IMR-90 (cell line): ENCODE measurements around the gene KRTAP7-1. TPM values are rescaled to one million over a fixed set of nuclear protein-coding genes. Genes with fewer than 3 reads are reported as not detected.

Source experiments
- ATAC-seq: fragments of 200-7000 bp; cut with Tn5 transposase; 2 replicates; pipeline ENCODE4 v1.9.1; 2020; ENCODE audit warnings: low read depth, mild to moderate bottlenecking, moderate library complexity
- BruUV-seq: library from RNA; stranded (reverse); fragments of 400-500 nt; replicated peaks from 2 replicates; lab custom pipeline; 2021; lab: Mats Ljungman, UMichigan
- CTCF ChIA-PET: fragments of 300-600 bp; formaldehyde crosslinking; extraction: SDS; loops from one replicate; lab custom pipeline; 2021; ENCODE audit warnings: antibody characterized with exemption; lab: Yijun Ruan, JAX
- POLR2A ChIA-PET: fragments of 300-600 bp; sonication (Branson Sonifier 250); formaldehyde crosslinking; loops from one replicate; lab custom pipeline; 2022; ENCODE audit warnings: antibody characterized with exemption; ENCODE audit not compliant: unreplicated experiment; lab: Charles Lee
- DNase-seq: peaks from one replicate; pipeline ENCODE4 v3.0.0; 2013
- H2AFZ ChIP-seq: replicated peaks from 2 replicates; pipeline ENCODE3; 2013; ENCODE audit warnings: low read length, mild to moderate bottlenecking; ENCODE audit not compliant: poor library complexity
- H2AK5ac ChIP-seq: 2 replicates; pipeline ENCODE4 v1.6.1; 2013; ENCODE audit warnings: low read depth, low read length, inconsistent platforms
- H2AK9ac ChIP-seq: replicated peaks from 2 replicates; pipeline ENCODE3; 2013; ENCODE audit warnings: mild to moderate bottlenecking, low read depth, low read length, moderate library complexity; ENCODE audit not compliant: poor library complexity
- H2BK120ac ChIP-seq: 2 replicates; pipeline ENCODE4 v1.6.1; 2013; ENCODE audit warnings: low read depth, low read length, inconsistent platforms
- H2BK15ac ChIP-seq: 3 replicates; pipeline ENCODE4 v1.6.1; 2013; ENCODE audit warnings: low read depth, low read length, inconsistent platforms
- H2BK20ac ChIP-seq: 2 replicates; pipeline ENCODE4 v1.6.1; 2013; ENCODE audit warnings: low read depth, mild to moderate bottlenecking, inconsistent platforms, low read length, moderate library complexity
- H2BK5ac ChIP-seq: 2 replicates; pipeline ENCODE4 v1.6.1; 2013; ENCODE audit warnings: mild to moderate bottlenecking, low read depth, low read length, inconsistent platforms; ENCODE audit not compliant: poor library complexity, severe bottlenecking
- H3K14ac ChIP-seq: replicated peaks from 2 replicates; pipeline ENCODE4 v1.6.1; 2013; ENCODE audit warnings: low read depth, low read length, inconsistent platforms
- H3K18ac ChIP-seq: 2 replicates; pipeline ENCODE4 v1.6.1; 2013; ENCODE audit warnings: low read depth, low read length, control low read depth
- H3K23ac ChIP-seq: 2 replicates; pipeline ENCODE4 v1.6.1; 2013; ENCODE audit warnings: low read depth, low read length, inconsistent platforms
- H3K27ac ChIP-seq: 2 replicates; pipeline ENCODE4 v1.5.1; 2013; ENCODE audit warnings: mild to moderate bottlenecking, control low read depth, low read length; ENCODE audit not compliant: insufficient read depth
- H3K27me3 ChIP-seq: 2 replicates; pipeline ENCODE4 v1.6.1; 2013; ENCODE audit warnings: low read length; ENCODE audit not compliant: control insufficient read depth, insufficient read depth
- H3K36me3 ChIP-seq: 2 replicates; pipeline ENCODE4 v1.6.1; 2013; ENCODE audit warnings: low read length, mixed read lengths; ENCODE audit not compliant: control insufficient read depth, insufficient read depth
- H3K4ac ChIP-seq: 2 replicates; pipeline ENCODE4 v1.6.1; 2013; ENCODE audit warnings: low read depth, low read length, inconsistent platforms
- H3K4me1 ChIP-seq: 2 replicates; pipeline ENCODE4 v1.6.1; 2013; ENCODE audit warnings: low read length, mixed read lengths; ENCODE audit not compliant: control insufficient read depth, insufficient read depth
- H3K4me2 ChIP-seq: 2 replicates; pipeline ENCODE4 v1.6.1; 2013; ENCODE audit warnings: low read depth, mild to moderate bottlenecking, control low read depth, low read length, moderate library complexity
- H3K4me3 ChIP-seq: 2 replicates; pipeline ENCODE4 v1.5.1; 2013; ENCODE audit warnings: low read depth, mild to moderate bottlenecking, control low read depth, low read length, moderate library complexity; ENCODE audit not compliant: insufficient read depth
- H3K56ac ChIP-seq: 2 replicates; pipeline ENCODE4 v1.6.1; 2013; ENCODE audit warnings: low read length, inconsistent platforms; ENCODE audit not compliant: insufficient read depth; ENCODE audit errors: extremely low read depth
- H3K79me1 ChIP-seq, 2 experiments: 2 replicates each; pipeline ENCODE4 v1.6.1; 2013; ENCODE audit warnings: low read length in 2 of 2, inconsistent platforms in 1 of 2, low read depth in 1 of 2
- H3K9ac ChIP-seq: 2 replicates; pipeline ENCODE4 v1.6.1; 2013; ENCODE audit warnings: low read depth, low read length, control low read depth
- H3K9me1 ChIP-seq: 2 replicates; pipeline ENCODE4 v1.6.1; 2013; ENCODE audit warnings: low read length, inconsistent platforms; ENCODE audit not compliant: insufficient read depth
- H3K9me3 ChIP-seq: 2 replicates; pipeline ENCODE4 v1.6.1; 2013; ENCODE audit warnings: low read length; ENCODE audit not compliant: control insufficient read depth, insufficient read depth
- H4K20me1 ChIP-seq: 2 replicates; pipeline ENCODE4 v1.6.1; 2013; ENCODE audit warnings: low read length, inconsistent platforms; ENCODE audit not compliant: insufficient read depth
- H4K5ac ChIP-seq: 2 replicates; pipeline ENCODE4 v1.6.1; 2013; ENCODE audit warnings: mild to moderate bottlenecking, low read depth, low read length, control low read depth
- H4K8ac ChIP-seq, 2 experiments: 2 replicates each; pipeline ENCODE4 v1.6.1; 2013; ENCODE audit warnings: low read depth in 2 of 2, low read length in 2 of 2, control low read depth in 1 of 2, inconsistent platforms in 1 of 2
- H4K91ac ChIP-seq: 2 replicates; pipeline ENCODE4 v1.6.1; 2013; ENCODE audit warnings: low read depth, low read length, inconsistent platforms; ENCODE audit not compliant: insufficient read depth
- NFE2L2 ChIP-seq: fragments of 150-350 bp; IDR thresholded peaks from 2 replicates; pipeline ENCODE4 v1.6.1; 2016; ENCODE audit warnings: low read depth, mild to moderate bottlenecking, low read length
- WGBS, 2 experiments: methylation state at CpG; one replicate each; pipeline versions ENCODE4 v1.1.5 to v1.1.7; 2013; ENCODE audit warnings: missing lambda C conversion rate in 2 of 2; ENCODE audit not compliant: insufficient read length in 1 of 2; ENCODE audit errors: extremely low coverage in 2 of 2; 5-methylcytosine and 5-hydroxymethylcytosine counted together
- dilution Hi-C: fragments of 300-500 bp; cut with HindIII; formaldehyde crosslinking; loops from one replicate; pipeline ENCODE4 v1.14.3; 2018; ENCODE audit warnings: low sequenced_read_pairs; ENCODE audit not compliant: unreplicated experiment
- in situ Hi-C: fragments of 300-500 bp; cut with MboI; formaldehyde crosslinking; loops from 3 replicates; pipeline ENCODE4 v1.14.3; 2019; ENCODE audit warnings: low sequenced_read_pairs, inconsistent platforms, mixed read lengths
- intact Hi-C: fragments of 100-400 bp; cut with micrococcal nuclease; formaldehyde crosslinking; loops from 2 replicates; pipeline ENCODE4 v1.10.0; 2022
- polyA plus RNA-seq, 3 experiments: library from polyadenylated mRNA; depleted of rRNA; stranded (reverse); fragments of >200 nt; gene quantifications; 2 replicates each; pipeline ENCODE4 v1.2.3, GENCODE V29; 2012; ENCODE audit warnings: low replicate concordance in 1 of 3
- total RNA-seq: library from RNA; depleted of rRNA; stranded (reverse); fragments of >200 nt; gene quantifications from 2 replicates; pipeline ENCODE4 v1.2.3, GENCODE V29; 2012
- TF ChIP-seq, protein P1 (sequence below): conservative IDR thresholded peaks from 2 replicates; pipeline ENCODE4 v1.5.1; 2012; ENCODE audit warnings: mild to moderate bottlenecking, low read depth, low read length, improper control_type of control experiment

The KRTAP7-1 gene
- total and polyA plus RNA-seq, 2 of the 4 experiments (the other 2 are of a cell fraction): not detected

DNA sequence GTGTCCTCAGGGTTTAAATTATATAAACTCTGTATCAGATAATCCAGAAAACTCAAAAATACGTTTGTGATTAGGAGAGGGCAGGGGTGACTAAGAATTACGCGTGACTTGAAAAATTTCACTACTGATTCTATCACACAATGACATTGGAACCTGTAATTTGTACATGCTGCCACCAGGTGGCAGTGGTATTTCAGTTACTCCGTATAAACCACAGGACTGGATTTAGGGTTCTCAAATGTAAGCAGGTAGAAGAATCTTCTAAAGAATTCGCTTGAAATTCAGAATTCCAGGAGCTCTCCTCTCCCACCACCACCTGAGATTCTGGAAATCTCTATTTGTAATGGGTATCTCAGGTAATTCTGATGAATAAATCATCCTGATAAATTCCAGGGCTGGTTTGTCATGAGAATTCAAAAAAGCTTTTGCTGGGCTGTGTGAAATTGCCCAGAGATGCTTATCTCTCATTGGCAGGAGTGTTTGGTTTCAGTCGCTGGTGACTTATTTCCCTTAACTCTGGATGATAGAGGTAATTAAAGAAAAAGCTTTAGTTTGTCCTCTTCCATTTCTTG is 1.7 kb upstream of the KRTAP7-1 start:
- H3K36me3 ChIP-seq: no peaks in the 10 kb centered on the region
- no peak overlapping the region for H3K14ac ChIP-seq
- no peak for TF ChIP-seq NFE2L2
- TF ChIP-seq, protein P1, sequence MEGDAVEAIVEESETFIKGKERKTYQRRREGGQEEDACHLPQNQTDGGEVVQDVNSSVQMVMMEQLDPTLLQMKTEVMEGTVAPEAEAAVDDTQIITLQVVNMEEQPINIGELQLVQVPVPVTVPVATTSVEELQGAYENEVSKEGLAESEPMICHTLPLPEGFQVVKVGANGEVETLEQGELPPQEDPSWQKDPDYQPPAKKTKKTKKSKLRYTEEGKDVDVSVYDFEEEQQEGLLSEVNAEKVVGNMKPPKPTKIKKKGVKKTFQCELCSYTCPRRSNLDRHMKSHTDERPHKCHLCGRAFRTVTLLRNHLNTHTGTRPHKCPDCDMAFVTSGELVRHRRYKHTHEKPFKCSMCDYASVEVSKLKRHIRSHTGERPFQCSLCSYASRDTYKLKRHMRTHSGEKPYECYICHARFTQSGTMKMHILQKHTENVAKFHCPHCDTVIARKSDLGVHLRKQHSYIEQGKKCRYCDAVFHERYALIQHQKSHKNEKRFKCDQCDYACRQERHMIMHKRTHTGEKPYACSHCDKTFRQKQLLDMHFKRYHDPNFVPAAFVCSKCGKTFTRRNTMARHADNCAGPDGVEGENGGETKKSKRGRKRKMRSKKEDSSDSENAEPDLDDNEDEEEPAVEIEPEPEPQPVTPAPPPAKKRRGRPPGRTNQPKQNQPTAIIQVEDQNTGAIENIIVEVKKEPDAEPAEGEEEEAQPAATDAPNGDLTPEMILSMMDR: 0 out of 2 replicates have a peak, but pooled peaks have one; percentile 13
- 80% methylated on average over 1 of the region's 6 CpGs; no CpG with 5 or more reads in 1 of the 2 experiments for WGBS, 2 experiments
- H3K56ac ChIP-seq: no peak overlapping the region
- H3K9me1 ChIP-seq: no peaks in the 10 kb centered on the region
- H3K4ac ChIP-seq: no peak overlapping the region
- H2AFZ ChIP-seq: no peak overlapping the region
- H2AK5ac ChIP-seq: no peak overlapping the region
- no peak overlapping the region for H3K18ac ChIP-seq
- ATAC-seq: no peak
- no peak overlapping the region for H4K8ac ChIP-seq
- BruUV-seq: no TSS peak
- peaks cover 10% of the 10 kb centered on the region for H3K9me3 ChIP-seq
- no peaks in the 10 kb centered on the region for H3K79me1 ChIP-seq
- H3K27me3 ChIP-seq: no peaks in the 10 kb centered on the region
- H2AK9ac ChIP-seq: no peak overlapping the region
- dilution Hi-C loops (no loop called here), intact Hi-C loops (loop anchor here (5.0 kb wide), 1 partner anchor 256 kb away; no protein-coding TSS in a partner anchor), in situ Hi-C loops (no loop called here)
- no peak overlapping the region for H4K91ac ChIP-seq
- H2BK120ac ChIP-seq: no peak overlapping the region
- H4K5ac ChIP-seq: no peak overlapping the region
- no peak overlapping the region for H3K4me3 ChIP-seq
- H4K20me1 ChIP-seq: no peaks in the 10 kb centered on the region
- H3K27ac ChIP-seq: no peak overlapping the region
- no peak overlapping the region for H2BK15ac ChIP-seq
- no peak overlapping the region for H2BK5ac ChIP-seq
- H2BK20ac ChIP-seq: no peak overlapping the region
- no peak overlapping the region for H3K23ac ChIP-seq
- ChIA-PET CTCF (no interaction called here), POLR2A (no interaction called here)
- no peak overlapping the region for H3K9ac ChIP-seq
- no peak overlapping the region for H3K4me2 ChIP-seq
- DNase-seq: no peak
- no peaks in the 10 kb centered on the region for H3K4me1 ChIP-seq
